Measurements from ENCODE around the gene NT5DC2. TPM values are rescaled to one million over a fixed set of nuclear protein-coding genes. Genes with fewer than 3 reads are reported as not detected.

Gene NT5DC2
- total and polyA plus RNA-seq, 2 of the 8 experiments (the other 6 are each of a cell fraction or from before 2014, with no cell fraction given), result 331 to 477 TPM

DNA sequence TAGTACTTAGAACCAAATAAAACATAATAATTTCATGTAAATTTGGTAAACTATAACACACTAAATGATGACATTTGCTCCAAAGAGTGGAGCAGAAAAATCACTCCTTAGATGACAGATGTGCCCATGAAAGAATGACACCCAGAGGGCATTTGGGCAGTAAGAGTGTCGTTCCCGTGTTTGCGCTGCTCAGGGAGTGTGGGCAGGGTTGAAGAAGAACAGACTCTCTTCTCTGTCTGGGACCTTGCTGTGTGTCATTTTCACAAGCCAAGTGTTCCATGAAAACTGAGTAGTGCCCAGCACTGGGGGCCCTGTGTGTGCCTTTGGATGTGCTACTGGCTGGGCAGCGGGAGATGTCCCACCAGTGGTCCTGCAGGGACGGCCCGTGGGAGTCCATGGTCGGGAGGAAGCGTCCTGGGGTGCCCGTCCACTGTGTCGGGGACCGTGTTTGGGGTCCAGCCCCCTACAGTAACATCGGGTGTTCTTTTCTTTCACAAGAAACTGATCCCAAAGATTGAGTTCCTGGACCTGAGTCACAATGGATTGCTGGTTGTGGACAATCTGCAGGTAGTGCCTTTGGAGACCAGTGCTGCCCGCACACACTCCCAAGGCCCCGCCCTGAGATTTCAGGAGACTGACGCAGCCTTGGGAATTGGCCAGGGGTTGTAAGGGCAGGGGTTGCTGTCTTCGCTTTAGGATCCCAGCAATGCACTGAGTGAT lies 56.4 kb downstream of the NT5DC2 start:
- no peak overlapping the region for H2BK12ac ChIP-seq (ENCODE audit: low read depth, low read length)
- no peak for DNase-seq (ENCODE audit: low read depth in 1 of 2, low spot score in 2 of 2)
- no peaks in the 10 kb centered on the region for H3K23me2 ChIP-seq (ENCODE audit: low read depth, low read length)
- H3K36me3 ChIP-seq (ENCODE audit: control insufficient read depth in 2 of 4, insufficient read depth in 4 of 4, low read length in 3 of 4), result peaks cover 54 to 78% (median 76%) of the 10 kb centered on the region in 4 experiments
- no peak overlapping the region for H3K4me3 ChIP-seq (ENCODE audit: extremely low read depth in 1 of 4, insufficient read depth in 2 of 4, low read depth in 3 of 4, low read length in 4 of 4)
- POLR2A ChIA-PET (ENCODE audit: partially characterized antibody), result no interaction called here
- no peak for FAIRE-seq
- H4K20me1 ChIP-seq (replicated peaks in 1 of 2; ENCODE audit: control insufficient read depth in 1 of 2, insufficient read depth in 2 of 2, low read length in 2 of 2), result peaks cover 0 to 11% of the 10 kb centered on the region in 2 experiments
- no peak overlapping the region for H2BK20ac ChIP-seq (ENCODE audit: low read length)
- no peak overlapping the region for H3K4ac ChIP-seq (replicated peaks; ENCODE audit: insufficient read length, low read depth, low read length)
- no peak overlapping the region for H2BK15ac ChIP-seq (ENCODE audit: low read length)
- no peak overlapping the region for H3K4me2 ChIP-seq (ENCODE audit: insufficient read depth in 1 of 2, low read depth in 2 of 2, low read length in 2 of 2)
- no peaks in the 10 kb centered on the region for H3K27me3 ChIP-seq (replicated peaks in 1 of 4; ENCODE audit: control insufficient read depth in 3 of 4, extremely low read depth in 1 of 4, insufficient read depth in 3 of 4, low read length in 3 of 4)
- H3K4me1 ChIP-seq (replicated peaks in 1 of 4; ENCODE audit: control insufficient read depth in 3 of 4, insufficient read depth in 4 of 4, low read length in 3 of 4), result no peaks in the 10 kb centered on the region; a peak in 2 of 7 replicates
- CTCF ChIA-PET (ENCODE audit: partially characterized antibody), result no interaction called here
- no peak overlapping the region for H2BK120ac ChIP-seq (replicated peaks; ENCODE audit: low read depth, low read length)
- no peak overlapping the region for H3K9ac ChIP-seq (replicated peaks in 1 of 4; ENCODE audit: extremely low read depth in 1 of 4, low read depth in 3 of 4, low read length in 3 of 4)
- H3K27ac ChIP-seq (ENCODE audit: low read depth, low read length), result no peak overlapping the region
- no peak overlapping the region for H4K91ac ChIP-seq (replicated peaks; ENCODE audit: insufficient read length, low read length)
- H2AFZ ChIP-seq (ENCODE audit: low read length), result no peak overlapping the region
- no peak overlapping the region; the same call in 1 of the 2 replicates for H4K8ac ChIP-seq (ENCODE audit: extremely low read depth, insufficient read depth, low read length)
- no peak overlapping the region for H3K14ac ChIP-seq (ENCODE audit: insufficient read length)
- no peak overlapping the region for H3K56ac ChIP-seq (replicated peaks; ENCODE audit: insufficient read length, low read depth, low read length)
- H3K23ac ChIP-seq (ENCODE audit: insufficient read length), result no peak overlapping the region
- no peaks in the 10 kb centered on the region for H3K9me3 ChIP-seq (ENCODE audit: insufficient read depth in 2 of 2, low read depth in 1 of 2, low read length in 1 of 2)
- no peak overlapping the region for H2BK5ac ChIP-seq (ENCODE audit: low read depth, low read length)
- no peak overlapping the region for H4K5ac ChIP-seq (ENCODE audit: insufficient read length, low read depth, low read length)
- H3K79me2 ChIP-seq (ENCODE audit: control insufficient read depth in 1 of 2, insufficient read depth in 2 of 2, low read length in 2 of 2), result no peaks in the 10 kb centered on the region
- no peaks in the 10 kb centered on the region; the same call in 1 of the 2 replicates for H3K79me1 ChIP-seq (ENCODE audit: low read depth, low read length)
- no peak overlapping the region for H3K18ac ChIP-seq (ENCODE audit: extremely low read depth, low read length)
- WGBS, 2 experiments (ENCODE audit: extremely low coverage in 1 of 2, insufficient coverage in 1 of 2, insufficient read length in 1 of 2, insufficient replicate concordance in 2 of 2, low coverage in 1 of 2, low lambda C conversion rate in 2 of 2, missing lambda C conversion rate in 1 of 2), result 94% methylated on average over 16 of the region's 16 CpGs; no CpG with 5 or more reads in 1 of the 2 experiments
- H2AK5ac ChIP-seq (ENCODE audit: low read depth, low read length), result no peak overlapping the region
